ENCODE data around the gene NOVA2. TPM values are rescaled to one million over a fixed set of nuclear protein-coding genes. Genes with fewer than 3 reads are reported as not detected.

The NOVA2 gene
- total and polyA plus RNA-seq, 9 of the 15 experiments (the other 6 are each of a cell fraction or from before 2014, with no cell fraction given): not detected

GRCh38 chr19:45999653-46000121, 26.0 kb upstream of the NOVA2 start (continued):
- TF ChIP-seq, protein P1, sequence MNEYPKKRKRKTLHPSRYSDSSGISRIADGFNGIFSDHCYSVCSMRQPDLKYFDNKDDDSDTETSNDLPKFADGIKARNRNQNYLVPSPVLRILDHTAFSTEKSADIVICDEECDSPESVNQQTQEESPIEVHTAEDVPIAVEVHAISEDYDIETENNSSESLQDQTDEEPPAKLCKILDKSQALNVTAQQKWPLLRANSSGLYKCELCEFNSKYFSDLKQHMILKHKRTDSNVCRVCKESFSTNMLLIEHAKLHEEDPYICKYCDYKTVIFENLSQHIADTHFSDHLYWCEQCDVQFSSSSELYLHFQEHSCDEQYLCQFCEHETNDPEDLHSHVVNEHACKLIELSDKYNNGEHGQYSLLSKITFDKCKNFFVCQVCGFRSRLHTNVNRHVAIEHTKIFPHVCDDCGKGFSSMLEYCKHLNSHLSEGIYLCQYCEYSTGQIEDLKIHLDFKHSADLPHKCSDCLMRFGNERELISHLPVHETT (CRISPR knock-in tag; conservative IDR thresholded peaks at IDR 0.05 in 1 of 2, IDR thresholded peaks at IDR 0.05 in 1 of 2): no peak
- TF ChIP-seq CBX1 (IDR thresholded peaks at IDR 0.05; ENCODE audit: low read depth): no peak
- peak; percentile 78 for TF ChIP-seq CREB1 (IDR thresholded peaks at IDR 0.05)
- TF ChIP-seq CREB1 (CRISPR knock-in tag; IDR thresholded peaks at IDR 0.05): peak; percentile 90
- TF ChIP-seq HIVEP1 (CRISPR knock-in tag; IDR thresholded peaks at IDR 0.05): no peak
- no peak for TF ChIP-seq RBM15 (IDR thresholded peaks at IDR 0.05; ENCODE audit: insufficient read depth, low read length)
- TF ChIP-seq, protein P2, sequence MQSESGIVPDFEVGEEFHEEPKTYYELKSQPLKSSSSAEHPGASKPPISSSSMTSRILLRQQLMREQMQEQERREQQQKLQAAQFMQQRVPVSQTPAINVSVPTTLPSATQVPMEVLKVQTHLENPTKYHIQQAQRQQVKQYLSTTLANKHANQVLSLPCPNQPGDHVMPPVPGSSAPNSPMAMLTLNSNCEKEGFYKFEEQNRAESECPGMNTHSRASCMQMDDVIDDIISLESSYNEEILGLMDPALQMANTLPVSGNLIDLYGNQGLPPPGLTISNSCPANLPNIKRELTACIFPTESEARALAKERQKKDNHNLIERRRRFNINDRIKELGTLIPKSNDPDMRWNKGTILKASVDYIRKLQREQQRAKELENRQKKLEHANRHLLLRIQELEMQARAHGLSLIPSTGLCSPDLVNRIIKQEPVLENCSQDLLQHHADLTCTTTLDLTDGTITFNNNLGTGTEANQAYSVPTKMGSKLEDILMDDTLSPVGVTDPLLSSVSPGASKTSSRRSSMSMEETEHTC (IDR thresholded peaks at IDR 0.05): no peak
- TF ChIP-seq STAG1 (CRISPR knock-in tag; IDR thresholded peaks at IDR 0.05; ENCODE audit: borderline replicate concordance): no peak
- TF ChIP-seq BRD4 (IDR thresholded peaks at IDR 0.05): no peak
- no peak for TF ChIP-seq MAFK (IDR thresholded peaks at IDR 0.05; ENCODE audit: low read length)
- TF ChIP-seq KAT7 (CRISPR knock-in tag; IDR thresholded peaks at IDR 0.05; ENCODE audit: borderline replicate concordance): no peak
- TF ChIP-seq THRA (IDR thresholded peaks at IDR 0.05): no peak
- no peak for TF ChIP-seq PTRF (tag; IDR thresholded peaks at IDR 0.05)
- TF ChIP-seq, protein P3, sequence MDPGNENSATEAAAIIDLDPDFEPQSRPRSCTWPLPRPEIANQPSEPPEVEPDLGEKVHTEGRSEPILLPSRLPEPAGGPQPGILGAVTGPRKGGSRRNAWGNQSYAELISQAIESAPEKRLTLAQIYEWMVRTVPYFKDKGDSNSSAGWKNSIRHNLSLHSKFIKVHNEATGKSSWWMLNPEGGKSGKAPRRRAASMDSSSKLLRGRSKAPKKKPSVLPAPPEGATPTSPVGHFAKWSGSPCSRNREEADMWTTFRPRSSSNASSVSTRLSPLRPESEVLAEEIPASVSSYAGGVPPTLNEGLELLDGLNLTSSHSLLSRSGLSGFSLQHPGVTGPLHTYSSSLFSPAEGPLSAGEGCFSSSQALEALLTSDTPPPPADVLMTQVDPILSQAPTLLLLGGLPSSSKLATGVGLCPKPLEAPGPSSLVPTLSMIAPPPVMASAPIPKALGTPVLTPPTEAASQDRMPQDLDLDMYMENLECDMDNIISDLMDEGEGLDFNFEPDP (CRISPR knock-in tag; IDR thresholded peaks at IDR 0.05): no peak
- peak; percentile 91; the same call in 1 of the 2 replicates for TF ChIP-seq NBN (IDR thresholded peaks at IDR 0.05; ENCODE audit: low read depth)
- no peak for TF ChIP-seq XRCC4 (IDR thresholded peaks at IDR 0.05; ENCODE audit: extremely low read depth, insufficient read depth, insufficient read length)
- TF ChIP-seq, protein P4, sequence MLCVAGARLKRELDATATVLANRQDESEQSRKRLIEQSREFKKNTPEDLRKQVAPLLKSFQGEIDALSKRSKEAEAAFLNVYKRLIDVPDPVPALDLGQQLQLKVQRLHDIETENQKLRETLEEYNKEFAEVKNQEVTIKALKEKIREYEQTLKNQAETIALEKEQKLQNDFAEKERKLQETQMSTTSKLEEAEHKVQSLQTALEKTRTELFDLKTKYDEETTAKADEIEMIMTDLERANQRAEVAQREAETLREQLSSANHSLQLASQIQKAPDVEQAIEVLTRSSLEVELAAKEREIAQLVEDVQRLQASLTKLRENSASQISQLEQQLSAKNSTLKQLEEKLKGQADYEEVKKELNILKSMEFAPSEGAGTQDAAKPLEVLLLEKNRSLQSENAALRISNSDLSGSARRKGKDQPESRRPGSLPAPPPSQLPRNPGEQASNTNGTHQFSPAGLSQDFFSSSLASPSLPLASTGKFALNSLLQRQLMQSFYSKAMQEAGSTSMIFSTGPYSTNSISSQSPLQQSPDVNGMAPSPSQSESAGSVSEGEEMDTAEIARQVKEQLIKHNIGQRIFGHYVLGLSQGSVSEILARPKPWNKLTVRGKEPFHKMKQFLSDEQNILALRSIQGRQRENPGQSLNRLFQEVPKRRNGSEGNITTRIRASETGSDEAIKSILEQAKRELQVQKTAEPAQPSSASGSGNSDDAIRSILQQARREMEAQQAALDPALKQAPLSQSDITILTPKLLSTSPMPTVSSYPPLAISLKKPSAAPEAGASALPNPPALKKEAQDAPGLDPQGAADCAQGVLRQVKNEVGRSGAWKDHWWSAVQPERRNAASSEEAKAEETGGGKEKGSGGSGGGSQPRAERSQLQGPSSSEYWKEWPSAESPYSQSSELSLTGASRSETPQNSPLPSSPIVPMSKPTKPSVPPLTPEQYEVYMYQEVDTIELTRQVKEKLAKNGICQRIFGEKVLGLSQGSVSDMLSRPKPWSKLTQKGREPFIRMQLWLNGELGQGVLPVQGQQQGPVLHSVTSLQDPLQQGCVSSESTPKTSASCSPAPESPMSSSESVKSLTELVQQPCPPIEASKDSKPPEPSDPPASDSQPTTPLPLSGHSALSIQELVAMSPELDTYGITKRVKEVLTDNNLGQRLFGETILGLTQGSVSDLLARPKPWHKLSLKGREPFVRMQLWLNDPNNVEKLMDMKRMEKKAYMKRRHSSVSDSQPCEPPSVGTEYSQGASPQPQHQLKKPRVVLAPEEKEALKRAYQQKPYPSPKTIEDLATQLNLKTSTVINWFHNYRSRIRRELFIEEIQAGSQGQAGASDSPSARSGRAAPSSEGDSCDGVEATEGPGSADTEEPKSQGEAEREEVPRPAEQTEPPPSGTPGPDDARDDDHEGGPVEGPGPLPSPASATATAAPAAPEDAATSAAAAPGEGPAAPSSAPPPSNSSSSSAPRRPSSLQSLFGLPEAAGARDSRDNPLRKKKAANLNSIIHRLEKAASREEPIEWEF (CRISPR knock-in tag; IDR thresholded peaks at IDR 0.05): no peak
- TF ChIP-seq ZNF785 (CRISPR knock-in tag; IDR thresholded peaks at IDR 0.05): no peak
- TF ChIP-seq ZNF124 (CRISPR knock-in tag; IDR thresholded peaks at IDR 0.05): no peak
